NCI-H146 treated with DMSO at 0.1 percent for 48 hours (cell line): ENCODE data around the gene DDX41.
"Not testable (repeated sequence)": the region's sequence is repeated elsewhere in the genome, so short reads cannot be mapped to it uniquely, and the experiment has no call there.

Experiments used
- DNase-seq: peaks from one replicate; lab custom pipeline; 2025; ENCODE audit not compliant: unreplicated experiment; lab: John Stamatoyannopoulos, UW

DDX41 gene

DNA sequence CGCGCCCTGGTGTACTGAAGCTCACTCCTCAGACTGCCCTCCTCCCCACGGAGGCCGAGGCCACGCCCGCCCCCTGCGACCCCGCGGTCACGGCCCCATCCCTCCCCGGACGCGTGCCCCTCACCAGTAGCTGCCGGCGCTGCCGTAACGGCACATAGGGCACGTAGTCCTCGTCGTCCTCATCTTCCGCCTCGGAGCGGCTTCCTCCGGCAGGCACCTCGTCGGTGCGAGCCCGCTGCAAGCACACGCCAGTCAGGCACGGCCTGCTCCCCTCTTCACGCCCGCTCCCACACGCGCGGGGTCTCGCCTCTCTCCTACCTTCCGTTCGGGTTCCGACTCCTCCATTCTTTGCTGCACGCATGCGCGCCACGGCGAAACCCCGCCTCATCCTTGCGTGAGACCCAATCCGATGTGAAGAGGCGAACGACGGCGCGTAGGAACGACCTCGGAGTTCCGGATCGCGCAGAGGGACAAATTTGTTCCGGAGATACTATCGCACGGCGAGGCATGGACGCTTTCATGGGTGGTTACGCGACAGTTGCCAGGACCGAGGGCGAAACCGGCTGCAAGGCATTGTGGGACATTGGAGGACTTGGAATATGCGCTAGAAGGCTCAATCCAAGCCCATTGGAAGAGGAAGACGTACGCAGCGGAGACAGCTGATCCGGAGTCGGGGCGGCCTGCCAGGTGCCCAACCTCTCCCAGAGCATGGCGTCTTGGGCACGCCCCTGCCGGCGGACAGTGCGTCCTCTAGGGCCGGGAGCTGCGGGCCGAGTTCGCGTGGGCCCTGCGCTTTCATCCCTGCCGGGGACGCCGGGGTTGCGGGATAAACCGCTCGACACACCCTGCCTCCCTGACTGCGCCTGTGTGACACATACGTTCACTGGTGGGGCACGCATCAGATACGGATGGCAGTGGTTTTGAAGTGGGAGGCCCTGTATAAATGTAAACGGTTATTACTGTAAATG, at the start of gene DDX41:
TSS of gene DDX41 (minus strand) at position 361 of the 968 bp plus-strand sequence. CDS start at position 345, 16 bp downstream.
- peak; percentile 87 for DNase-seq

DNA sequence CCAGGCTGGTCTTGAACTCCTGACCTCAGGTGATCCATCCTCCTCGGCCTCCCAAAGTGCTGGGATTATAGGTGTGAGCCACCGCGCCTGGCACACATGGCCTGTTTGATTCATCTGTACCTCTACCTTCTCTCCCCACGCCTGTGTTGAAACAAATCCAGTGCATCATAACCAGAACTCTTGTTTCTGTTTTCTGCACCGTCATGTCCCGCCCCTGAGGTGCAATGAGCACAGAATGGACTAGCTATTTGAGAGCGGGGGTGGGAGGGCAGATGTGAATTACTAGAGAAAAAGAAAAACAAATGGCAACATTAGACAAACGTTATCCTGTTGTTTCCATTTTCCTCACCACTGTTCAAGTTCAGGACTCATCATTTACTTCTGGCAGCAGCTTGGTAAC, 48.3 kb upstream of the DDX41 start:
- DNase-seq, result no peak

DNA sequence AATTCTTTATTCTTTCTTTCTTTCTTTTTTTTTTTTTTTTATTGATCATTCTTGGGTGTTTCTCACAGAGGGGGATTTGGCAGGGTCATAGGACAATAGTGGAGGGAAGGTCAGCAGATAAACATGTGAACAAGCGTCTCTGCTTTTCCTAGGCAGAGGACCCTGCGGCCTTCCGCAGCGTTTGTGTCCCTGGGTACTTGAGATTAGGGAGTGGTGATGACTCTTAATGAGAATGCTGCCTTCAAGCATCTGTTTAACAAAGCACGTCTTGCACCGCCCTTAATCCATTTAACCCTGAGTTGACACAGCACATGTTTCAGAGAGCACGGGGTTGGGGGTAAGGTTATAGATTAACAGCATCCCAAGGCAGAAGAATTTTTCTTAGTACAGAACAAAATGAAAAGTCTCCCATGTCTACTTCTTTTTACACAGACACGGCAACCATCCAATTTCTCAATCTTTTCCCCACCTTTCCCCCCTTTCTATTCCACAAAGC, 42.7 kb upstream of the DDX41 start:
- DNase-seq, result not testable (repeated sequence)

DNA sequence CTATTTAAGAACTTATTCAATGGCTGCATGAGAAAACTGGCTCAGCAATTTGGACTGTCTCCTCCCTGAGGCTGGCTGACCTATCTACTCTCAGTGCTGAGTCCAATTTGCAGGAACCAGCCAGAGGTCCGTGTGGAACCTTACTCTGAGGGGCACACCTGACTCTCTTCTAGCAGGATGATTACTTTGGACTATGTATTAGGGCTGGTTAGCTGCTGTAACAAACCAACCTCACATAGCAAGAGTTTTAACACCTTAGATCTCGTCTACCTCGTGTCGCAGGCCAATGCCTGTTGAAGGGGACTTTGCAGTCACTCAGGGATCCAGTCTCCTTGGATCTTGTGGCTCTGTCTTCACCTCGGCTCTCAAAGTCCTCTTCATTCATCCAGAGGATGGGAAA, 41.0 kb upstream of the DDX41 start:
- no peak for DNase-seq

DNA sequence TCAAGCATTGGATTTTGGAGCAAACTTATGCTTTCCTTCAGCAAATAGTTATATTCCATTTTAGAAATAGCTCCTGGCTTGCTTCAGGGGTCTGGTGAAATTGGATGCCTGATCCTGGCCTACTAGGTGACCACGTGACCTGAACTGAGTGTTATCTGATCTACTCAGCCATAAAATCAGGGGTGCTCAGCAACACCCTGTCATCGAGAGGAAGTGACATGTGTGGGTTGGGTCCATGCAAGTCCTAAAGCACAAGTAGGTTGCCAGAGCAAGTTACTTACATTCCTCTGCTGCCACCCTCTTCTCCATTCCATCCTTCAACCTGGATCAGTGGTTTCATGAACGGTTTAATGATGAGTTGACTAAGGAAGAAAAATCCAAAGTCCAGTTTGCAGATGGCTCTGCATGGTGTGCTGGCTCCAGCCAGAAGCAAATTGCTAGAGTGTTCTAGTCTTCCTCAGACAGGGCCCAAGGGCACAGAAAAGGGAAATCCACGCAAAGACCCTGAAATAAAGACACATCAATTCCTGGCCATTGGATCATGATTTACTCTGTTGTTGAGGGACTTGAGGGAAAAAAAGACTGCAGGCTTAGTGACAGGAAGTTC, 40.4 kb upstream of the DDX41 start:
- no peak for DNase-seq

DNA sequence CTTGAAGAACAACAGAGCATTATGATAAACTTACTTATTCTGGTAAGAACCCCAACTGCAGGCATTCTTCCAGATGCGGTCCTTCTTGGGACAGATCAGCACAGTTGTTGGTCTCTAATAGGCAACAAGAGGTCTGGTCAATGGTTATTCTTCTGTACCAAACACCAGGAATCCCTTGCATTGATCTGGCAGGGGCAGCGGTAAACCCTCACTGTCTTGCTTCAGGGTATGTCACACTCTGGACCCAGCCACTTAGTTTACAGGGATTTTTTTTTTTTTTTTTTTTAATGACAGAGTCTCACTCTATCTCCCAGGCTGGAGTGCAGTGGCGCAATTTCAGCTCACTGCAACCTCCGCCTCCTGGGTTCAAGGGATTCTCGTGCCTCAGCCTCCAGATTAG, 38.9 kb upstream of the DDX41 start:
- no peak for DNase-seq

DNA sequence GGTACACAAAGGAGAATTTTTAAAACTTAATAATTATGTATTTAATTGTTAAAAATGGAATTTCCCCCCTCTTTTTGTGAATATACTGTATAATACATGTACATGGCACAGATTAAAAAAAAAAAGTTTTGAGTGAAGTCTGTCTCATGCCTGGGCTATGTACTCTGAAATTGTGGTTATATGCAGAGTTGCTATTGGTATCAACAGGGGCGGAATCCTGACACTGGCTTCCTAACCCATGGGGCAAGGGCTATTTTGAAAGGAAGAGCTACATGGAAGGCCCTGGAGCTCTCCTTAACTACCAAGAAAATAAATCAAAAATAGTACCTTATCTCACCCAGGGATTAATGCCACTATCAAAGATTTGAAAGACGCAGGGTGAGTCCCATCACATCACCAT, 38.5 kb upstream of the DDX41 start:
- no peak for DNase-seq

DNA sequence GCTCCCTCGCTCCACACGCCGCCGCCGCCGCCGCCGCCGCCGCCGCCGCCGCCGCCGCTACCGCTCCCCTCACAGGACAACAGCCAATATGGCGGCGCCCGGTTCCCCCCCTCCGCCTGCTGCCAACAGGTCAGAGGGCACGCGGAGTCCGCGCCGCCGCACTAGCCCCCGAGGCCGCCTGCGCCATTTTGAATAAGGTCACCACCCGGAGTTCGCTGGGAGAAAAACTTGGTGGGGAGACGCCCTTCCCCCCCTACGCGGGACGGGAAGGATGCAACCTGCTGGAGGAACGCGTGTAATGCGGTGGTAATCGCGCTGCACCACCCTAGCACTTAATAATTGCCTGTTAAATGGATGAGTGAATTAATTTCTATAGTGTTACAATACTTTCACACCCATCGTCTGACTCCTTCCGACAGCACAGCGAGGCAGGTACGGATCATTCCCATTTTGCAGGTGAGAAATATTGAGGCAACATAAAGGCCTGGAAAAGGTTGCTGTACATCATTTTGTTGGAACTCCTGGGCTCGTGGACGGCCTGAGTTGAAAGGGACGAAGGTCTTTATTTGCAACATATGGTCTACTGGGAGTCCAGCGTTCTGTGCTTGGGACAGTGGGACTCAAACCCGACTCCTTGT, 37.8 kb upstream of the DDX41 start, which contains the start of gene FAM193B:
TSS of gene FAM193B (minus strand) at position 90 of the 638 bp plus-strand sequence. CDS start 105 bp downstream, outside the sequence.
- DNase-seq, result peak; percentile 63

DNA sequence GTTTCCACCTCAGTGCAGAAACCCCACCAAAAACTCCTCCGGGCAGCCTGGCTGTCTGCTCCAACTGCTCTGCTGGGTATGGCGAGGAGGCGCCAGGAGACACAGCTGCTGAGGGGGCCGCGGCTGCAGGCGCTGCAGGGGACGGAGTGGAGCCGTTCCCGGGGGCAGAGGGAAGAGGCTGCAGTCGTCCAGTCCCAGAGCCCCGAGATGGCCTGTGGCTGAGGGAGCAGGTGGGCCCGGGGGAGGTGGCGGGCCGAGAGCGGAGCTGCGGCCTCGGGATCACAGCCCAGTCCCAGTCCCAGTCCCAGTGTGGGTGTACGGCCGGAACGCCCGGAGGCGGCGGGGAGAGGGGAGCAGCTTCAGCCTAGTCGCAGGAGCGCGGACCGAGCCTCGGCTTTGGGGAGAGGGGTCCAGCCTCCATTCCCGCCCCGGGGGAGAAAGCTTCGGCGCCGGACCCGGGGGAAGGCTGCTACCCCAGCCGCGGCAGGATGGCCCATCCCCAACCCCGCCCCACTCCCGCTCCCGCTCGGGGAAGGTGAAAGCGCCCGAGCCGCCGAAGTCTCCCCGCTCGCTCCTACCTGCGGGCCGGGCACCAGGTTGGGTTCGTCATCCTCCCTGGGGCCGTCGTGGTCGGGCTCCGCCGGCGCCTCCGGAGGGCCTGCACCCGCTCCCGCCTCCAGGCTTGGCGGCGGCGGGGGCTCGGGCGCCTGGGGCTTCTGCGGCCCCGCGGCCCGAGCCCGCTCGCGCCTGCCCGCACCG, 37.1 kb upstream of the DDX41 start:
- DNase-seq, result no peak

DNA sequence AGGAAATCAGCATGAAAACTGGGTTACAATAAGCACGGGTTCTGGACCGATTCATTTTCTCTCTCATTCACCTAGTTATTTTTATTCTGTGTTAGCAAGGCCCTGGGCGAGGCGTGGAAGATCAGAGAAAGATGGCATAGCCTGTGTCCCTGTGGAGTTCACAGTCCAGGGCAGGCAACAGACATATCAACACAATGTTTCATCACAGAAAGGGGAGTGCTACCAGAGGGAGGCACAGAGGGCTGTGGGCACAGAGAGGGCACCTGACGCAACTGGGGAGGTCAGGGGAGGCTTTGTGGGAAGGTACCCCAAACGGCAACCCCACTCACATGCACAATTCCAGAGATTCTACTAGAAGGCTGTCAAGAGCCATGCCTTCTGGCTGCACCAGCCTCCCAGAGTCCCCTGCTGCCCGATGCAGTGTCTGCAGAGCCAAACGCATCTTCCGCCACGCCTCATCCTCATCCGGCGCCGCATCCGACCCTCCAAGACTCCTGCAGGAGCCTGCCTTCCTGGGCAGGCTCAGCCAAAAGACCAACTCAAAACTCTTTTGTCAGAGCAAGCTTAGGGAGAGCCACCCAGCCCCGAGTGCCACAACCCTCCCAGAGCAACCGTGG, 36.2 kb upstream of the DDX41 start:
- DNase-seq, result no peak

DNA sequence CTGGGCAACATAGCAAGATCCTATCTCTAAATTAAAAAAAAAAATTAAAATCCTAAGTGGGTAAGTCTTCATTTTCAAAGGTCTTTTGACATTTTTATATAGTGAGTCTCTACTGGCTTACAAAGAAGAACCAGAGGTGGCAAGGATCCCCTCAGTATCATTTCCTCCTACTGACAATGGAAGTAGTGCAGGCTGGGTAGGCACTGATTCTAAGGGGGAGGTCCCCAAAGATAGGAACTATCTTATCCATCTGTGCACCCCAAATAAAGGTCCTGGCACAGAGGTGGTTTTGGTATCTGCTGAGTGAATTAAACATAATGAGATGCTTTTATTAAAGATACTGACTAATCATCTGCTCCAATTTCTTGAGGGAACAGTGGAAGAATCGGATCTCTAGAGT, 33.4 kb upstream of the DDX41 start:
- DNase-seq, result no peak

DNA sequence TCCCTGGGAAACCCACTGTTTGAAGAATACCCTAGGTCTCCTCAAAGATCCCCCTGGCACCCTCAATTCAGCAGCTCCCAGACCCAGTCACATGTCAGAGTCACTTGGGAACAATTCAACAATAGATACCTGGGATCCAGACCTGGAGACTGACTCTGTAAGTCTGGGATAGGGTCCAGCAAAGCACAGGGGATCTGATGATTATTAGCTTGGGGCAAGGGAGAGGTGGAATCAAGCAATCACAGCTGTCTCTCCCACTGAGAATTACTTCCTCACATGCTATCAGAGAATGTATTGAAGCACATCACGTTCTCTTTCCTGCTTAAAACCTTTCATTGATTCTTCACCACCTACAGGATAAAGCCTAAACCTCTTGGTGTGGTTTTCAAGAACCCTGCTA, 31.7 kb upstream of the DDX41 start:
- DNase-seq, result no peak

DNA sequence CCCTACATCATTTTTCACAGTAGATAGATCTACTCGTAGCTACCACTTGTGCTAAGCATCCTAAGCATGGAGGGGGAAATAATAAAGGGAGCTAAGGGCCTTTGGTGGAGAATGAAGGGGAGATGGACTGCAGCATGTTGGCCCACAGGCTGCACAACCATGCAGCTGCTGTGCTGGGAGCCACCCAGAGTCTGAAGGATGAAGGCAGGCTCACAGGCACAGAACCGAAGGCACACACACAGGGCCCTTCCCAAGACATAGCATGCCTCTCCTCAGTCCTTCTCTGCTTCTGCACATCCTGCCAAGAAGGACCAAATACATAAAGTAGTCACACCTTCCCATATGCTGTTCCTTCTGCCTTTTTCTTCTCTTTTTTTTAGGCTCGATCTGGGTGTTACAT, 31.0 kb upstream of the DDX41 start:
- DNase-seq, result no peak

DNA sequence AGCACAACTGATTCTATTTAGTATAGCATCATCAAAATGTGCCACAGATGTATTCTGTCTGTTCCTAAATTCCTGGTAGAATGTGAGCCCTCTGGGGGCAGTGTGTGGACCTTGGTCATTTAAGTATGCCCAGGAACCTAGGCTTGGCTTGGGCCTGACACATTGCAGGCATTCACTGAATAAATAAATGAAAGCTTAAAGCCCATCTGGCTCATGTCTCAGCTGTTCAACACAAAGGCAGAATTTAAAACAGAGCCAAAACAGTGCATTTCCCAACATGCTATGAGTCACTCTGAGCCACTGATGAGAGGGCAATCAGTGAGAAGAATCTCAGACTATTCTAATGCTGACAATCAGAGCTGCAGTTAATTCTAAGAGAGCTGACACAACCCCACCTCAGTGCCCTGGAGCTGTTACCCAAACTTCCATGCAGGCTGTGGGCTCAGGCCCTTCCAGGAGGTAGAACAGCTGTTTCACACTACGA, 29.5 kb upstream of the DDX41 start:
- no peak for DNase-seq

DNA sequence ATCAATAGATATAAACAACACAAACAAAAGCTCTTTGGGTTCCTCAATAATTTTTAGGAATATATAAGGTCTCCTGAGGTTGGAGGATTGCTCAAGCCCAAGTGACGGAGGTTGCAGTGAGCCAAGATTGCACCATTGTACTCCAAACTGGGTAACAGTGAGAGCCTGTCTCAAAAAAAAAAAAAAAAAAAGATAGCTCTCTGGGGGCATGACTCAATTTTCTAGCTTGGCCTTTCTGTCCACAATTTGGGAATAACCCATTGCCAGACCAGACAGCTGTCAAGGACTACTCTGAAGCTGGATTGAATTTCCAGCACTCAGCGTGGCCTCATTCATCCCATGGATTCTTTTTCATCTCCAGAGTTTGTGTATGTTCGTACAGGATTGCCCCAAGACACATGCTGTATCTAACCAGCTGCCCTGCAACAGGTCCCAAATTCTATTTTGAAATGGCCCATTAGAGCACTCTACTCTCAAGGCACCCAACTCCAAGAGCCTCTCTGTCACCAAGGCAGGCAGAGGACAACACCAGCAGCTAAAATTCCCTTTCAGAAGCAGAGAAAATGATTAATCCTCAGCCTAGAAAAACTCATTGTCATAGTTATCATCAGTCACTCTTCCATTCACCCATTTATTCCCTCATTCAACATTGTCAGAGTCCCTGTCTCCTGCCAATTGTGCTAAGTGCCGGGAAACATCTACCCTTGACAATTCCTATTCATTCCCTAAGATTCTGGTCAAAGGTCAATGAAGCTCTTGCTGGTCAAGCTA, 28.9 kb upstream of the DDX41 start:
- no peak for DNase-seq

DNA sequence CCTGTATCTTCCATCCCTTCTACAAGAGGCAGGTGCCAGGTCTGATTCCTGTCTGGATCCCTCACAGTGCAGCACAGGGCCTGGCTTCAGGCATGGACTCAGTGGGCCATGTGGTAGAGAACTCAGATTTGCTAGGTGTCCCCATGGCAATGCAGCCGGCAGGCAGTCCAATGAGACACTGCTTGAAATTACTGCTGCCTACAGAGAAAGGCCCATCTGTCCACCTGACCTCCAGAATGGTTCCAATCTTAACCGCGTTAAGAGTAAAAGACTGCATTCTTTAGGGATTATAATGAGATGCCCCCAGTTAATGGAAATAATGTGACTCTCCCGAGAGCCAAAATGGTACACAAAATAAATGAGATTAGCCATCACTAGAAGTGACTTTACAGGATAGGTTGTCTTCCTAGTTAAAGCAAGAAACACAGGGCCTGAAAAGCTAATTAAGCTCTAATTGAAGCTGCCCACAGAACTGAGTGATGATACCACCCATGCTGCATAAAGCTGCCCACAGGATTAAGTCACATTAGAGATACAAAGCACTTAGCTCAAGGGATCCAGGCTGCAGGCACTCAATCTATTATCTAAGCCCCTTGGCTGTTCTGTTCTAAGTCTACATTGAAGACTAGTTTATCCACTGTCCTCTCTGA, 26.2 kb upstream of the DDX41 start:
- no peak for DNase-seq

DNA sequence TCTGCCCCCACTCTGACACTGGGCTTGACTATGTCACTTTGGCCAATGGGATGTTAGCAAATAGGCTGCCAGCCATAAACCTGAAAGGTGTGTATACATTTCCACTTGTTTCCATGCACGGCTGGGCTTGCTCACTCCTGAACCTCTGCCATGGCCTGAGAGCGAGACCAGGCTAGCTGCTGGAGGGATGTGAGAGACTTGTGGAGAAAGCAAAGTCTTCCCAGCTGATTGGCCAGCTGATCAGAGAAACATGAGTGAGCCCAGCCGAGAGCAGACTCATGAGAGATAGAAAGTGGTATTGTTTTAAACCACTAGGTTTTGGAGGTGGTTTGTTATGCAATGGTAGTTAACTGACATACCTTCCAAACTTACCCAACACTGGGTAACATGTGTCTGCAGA, 23.7 kb upstream of the DDX41 start:
- DNase-seq, result no peak

DNA sequence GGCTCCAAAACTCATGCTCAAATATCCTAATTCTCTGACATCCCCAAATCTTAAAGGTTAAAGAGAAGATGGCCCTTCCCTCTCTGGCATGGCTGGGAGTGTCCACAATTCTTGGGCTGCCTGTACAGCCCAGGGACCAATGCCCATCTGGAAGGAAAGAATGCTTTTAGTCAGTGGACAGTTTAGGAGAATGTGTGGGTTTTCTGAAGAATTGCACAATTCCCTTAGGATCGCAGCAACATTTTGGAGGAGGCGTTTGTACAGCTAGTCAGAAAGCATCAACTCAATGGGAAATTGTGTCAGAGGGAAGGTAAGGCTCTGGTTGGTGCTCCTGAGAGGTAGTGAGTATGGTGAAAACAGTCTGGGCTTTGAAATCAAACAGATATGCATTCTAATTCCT, 22.6 kb upstream of the DDX41 start:
- no peak for DNase-seq

DNA sequence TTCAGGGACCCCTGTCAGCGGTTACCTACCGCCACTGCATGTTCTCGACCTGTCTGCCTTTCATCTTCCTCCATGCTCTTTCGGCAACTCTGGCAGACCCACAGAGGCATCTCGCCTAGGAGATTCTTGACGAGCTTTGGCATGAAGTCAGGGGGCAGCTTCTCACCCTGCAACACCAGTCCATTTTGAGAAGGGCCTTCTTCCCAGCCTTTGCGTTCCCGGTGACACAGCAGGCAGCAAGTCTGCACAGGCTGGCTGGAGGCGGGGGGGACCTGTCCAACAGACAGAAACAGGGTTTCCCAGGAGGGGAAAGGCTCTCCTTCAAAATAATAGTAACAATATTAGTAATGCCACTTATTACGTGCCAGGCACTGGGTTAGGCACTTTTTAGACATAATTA, 22.1 kb upstream of the DDX41 start:
- no peak for DNase-seq
